ENCODE measurements around the gene C21orf58. TPM values are rescaled to one million over a fixed set of nuclear protein-coding genes. Genes with fewer than 3 reads are reported as not detected.

The C21orf58 gene
- total and polyA plus RNA-seq, 2 experiments from 2014 or later: 17.7 to 23.9 TPM

DNA sequence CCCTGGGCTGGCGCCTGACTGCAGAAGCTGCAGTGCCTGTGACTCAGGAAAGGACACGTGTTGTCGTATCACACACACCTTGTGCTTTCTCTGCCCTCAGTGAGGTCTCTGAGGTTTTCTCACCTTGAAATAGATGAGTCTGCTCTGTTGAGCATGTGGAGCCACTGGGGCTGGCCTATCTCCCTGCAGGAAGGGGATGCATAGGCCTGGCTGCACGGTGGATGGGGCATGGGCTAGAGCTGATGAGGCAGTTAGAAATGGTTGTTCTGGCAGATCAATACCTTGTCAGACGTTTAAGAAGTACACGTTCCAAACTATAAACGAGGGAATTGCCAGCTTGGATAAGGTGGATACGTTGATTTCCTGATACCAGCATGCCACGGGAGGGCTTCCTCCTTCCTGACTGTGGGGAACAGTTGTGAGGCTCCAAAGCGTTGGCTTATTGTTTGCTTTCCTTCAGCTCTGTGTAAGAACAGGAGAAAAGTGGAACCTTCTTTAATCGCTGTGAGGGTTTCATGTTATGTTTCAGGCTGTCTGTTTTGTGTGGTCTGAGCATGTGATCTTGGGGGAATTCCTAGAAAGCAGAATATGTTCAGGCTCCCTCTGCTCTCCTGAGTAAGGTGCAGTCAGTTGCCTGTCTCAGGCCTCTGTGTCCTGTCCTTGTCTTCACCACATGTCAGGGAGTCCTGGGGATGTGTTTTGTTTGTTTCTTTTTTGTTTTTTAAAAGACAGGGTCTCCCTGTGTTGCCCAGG, 45.0 kb upstream of the C21orf58 start:
- Histone ChIP-seq H3K27me3 (ENCODE audit: insufficient read depth) (no peaks in the 10 kb centered on the region), H2AFZ (no peak overlapping the region), H3K4me2 (no peak overlapping the region), H3K4me3 (no peak overlapping the region), H4K20me1 (replicated peaks; ENCODE audit: insufficient read depth) (peaks cover 2% of the 10 kb centered on the region; the same call in 1 of the 2 replicates), H3K4me1 (ENCODE audit: insufficient read depth) (no peaks in the 10 kb centered on the region), H3K79me2 (replicated peaks; ENCODE audit: insufficient read depth) (peaks cover 43% of the 10 kb centered on the region), H3K27ac (ENCODE audit: low read depth) (peak overlapping the region; percentile 72; the same call in 1 of the 2 replicates), H3F3A (replicated peaks; ENCODE audit: low read depth) (peaks cover 23% of the 10 kb centered on the region; the same call in 1 of the 2 replicates), H3K9me2 (ENCODE audit: insufficient read depth) (no peaks in the 10 kb centered on the region), H3K36me3 (ENCODE audit: insufficient read depth) (peaks cover under 1% of the 10 kb centered on the region; the same call in 1 of the 2 replicates)
- H3K4me1 Mint-ChIP-seq: no peaks in the 10 kb centered on the region
- ATAC-seq (no peak), DNase-seq (ENCODE audit: low spot score) (no peak)
- H3K9me3 Mint-ChIP-seq: peaks cover 6% of the 10 kb centered on the region; the same call in 2 of the 3 replicates
- peaks cover 16% of the 10 kb centered on the region for H3K27me3 Mint-ChIP-seq (ENCODE audit: insufficient read depth, low read depth, poor library complexity)
- H3K36me3 Mint-ChIP-seq (ENCODE audit: low read depth): peaks cover 63% of the 10 kb centered on the region
- H3K27ac Mint-ChIP-seq: peak overlapping the region; percentile 26; the same call in 1 of the 2 replicates
- no peak for TF ChIP-seq EZH2phosphoT487 (IDR thresholded peaks at IDR 0.05; ENCODE audit: unreplicated experiment)
- TF ChIP-seq, protein P1, sequence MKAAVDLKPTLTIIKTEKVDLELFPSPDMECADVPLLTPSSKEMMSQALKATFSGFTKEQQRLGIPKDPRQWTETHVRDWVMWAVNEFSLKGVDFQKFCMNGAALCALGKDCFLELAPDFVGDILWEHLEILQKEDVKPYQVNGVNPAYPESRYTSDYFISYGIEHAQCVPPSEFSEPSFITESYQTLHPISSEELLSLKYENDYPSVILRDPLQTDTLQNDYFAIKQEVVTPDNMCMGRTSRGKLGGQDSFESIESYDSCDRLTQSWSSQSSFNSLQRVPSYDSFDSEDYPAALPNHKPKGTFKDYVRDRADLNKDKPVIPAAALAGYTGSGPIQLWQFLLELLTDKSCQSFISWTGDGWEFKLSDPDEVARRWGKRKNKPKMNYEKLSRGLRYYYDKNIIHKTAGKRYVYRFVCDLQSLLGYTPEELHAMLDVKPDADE (IDR thresholded peaks at IDR 0.05): no peak
- TF ChIP-seq ZNF331 (CRISPR knock-in tag; IDR thresholded peaks at IDR 0.05; ENCODE audit: low read depth): no peak
- no peak for TF ChIP-seq CREB1 (CRISPR knock-in tag; IDR thresholded peaks at IDR 0.05; ENCODE audit: low read depth)
- TF ChIP-seq, protein P2, sequence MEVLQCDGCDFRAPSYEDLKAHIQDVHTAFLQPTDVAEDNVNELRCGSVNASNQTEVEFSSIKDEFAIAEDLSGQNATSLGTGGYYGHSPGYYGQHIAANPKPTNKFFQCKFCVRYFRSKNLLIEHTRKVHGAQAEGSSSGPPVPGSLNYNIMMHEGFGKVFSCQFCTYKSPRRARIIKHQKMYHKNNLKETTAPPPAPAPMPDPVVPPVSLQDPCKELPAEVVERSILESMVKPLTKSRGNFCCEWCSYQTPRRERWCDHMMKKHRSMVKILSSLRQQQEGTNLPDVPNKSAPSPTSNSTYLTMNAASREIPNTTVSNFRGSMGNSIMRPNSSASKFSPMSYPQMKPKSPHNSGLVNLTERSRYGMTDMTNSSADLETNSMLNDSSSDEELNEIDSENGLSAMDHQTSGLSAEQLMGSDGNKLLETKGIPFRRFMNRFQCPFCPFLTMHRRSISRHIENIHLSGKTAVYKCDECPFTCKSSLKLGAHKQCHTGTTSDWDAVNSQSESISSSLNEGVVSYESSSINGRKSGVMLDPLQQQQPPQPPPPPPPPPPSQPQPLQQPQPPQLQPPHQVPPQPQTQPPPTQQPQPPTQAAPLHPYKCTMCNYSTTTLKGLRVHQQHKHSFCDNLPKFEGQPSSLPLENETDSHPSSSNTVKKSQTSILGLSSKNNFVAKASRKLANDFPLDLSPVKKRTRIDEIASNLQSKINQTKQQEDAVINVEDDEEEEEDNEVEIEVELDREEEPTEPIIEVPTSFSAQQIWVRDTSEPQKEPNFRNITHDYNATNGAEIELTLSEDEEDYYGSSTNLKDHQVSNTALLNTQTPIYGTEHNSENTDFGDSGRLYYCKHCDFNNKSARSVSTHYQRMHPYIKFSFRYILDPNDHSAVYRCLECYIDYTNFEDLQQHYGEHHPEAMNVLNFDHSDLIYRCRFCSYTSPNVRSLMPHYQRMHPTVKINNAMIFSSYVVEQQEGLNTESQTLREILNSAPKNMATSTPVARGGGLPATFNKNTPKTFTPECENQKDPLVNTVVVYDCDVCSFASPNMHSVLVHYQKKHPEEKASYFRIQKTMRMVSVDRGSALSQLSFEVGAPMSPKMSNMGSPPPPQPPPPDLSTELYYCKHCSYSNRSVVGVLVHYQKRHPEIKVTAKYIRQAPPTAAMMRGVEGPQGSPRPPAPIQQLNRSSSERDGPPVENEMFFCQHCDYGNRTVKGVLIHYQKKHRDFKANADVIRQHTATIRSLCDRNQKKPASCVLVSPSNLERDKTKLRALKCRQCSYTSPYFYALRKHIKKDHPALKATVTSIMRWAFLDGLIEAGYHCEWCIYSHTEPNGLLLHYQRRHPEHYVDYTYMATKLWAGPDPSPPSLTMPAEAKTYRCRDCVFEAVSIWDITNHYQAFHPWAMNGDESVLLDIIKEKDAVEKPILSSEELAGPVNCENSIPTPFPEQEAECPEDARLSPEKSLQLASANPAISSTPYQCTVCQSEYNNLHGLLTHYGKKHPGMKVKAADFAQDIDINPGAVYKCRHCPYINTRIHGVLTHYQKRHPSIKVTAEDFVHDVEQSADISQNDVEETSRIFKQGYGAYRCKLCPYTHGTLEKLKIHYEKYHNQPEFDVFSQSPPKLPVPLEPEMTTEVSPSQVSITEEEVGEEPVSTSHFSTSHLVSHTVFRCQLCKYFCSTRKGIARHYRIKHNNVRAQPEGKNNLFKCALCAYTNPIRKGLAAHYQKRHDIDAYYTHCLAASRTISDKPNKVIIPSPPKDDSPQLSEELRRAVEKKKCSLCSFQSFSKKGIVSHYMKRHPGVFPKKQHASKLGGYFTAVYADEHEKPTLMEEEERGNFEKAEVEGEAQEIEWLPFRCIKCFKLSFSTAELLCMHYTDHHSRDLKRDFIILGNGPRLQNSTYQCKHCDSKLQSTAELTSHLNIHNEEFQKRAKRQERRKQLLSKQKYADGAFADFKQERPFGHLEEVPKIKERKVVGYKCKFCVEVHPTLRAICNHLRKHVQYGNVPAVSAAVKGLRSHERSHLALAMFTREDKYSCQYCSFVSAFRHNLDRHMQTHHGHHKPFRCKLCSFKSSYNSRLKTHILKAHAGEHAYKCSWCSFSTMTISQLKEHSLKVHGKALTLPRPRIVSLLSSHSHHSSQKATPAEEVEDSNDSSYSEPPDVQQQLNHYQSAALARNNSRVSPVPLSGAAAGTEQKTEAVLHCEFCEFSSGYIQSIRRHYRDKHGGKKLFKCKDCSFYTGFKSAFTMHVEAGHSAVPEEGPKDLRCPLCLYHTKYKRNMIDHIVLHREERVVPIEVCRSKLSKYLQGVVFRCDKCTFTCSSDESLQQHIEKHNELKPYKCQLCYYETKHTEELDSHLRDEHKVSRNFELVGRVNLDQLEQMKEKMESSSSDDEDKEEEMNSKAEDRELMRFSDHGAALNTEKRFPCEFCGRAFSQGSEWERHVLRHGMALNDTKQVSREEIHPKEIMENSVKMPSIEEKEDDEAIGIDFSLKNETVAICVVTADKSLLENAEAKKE (CRISPR knock-in tag; IDR thresholded peaks at IDR 0.05): no peak
- TF ChIP-seq, protein P3, sequence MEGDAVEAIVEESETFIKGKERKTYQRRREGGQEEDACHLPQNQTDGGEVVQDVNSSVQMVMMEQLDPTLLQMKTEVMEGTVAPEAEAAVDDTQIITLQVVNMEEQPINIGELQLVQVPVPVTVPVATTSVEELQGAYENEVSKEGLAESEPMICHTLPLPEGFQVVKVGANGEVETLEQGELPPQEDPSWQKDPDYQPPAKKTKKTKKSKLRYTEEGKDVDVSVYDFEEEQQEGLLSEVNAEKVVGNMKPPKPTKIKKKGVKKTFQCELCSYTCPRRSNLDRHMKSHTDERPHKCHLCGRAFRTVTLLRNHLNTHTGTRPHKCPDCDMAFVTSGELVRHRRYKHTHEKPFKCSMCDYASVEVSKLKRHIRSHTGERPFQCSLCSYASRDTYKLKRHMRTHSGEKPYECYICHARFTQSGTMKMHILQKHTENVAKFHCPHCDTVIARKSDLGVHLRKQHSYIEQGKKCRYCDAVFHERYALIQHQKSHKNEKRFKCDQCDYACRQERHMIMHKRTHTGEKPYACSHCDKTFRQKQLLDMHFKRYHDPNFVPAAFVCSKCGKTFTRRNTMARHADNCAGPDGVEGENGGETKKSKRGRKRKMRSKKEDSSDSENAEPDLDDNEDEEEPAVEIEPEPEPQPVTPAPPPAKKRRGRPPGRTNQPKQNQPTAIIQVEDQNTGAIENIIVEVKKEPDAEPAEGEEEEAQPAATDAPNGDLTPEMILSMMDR (conservative IDR thresholded peaks at IDR 0.05; ENCODE audit: low read depth in 2 of 2): no peak
- TF ChIP-seq JUNB (IDR thresholded peaks at IDR 0.05; ENCODE audit: unreplicated experiment): no peak
- no peak for TF ChIP-seq ZNF114 (CRISPR knock-in tag; IDR thresholded peaks at IDR 0.05)
- TF ChIP-seq EZH2 (IDR thresholded peaks at IDR 0.05; ENCODE audit: low read depth, unreplicated experiment): no peak
- TF ChIP-seq NANOG (IDR thresholded peaks at IDR 0.05; ENCODE audit: borderline replicate concordance): no peak
- no peak for TF ChIP-seq POLR2AphosphoS5 (IDR thresholded peaks at IDR 0.05; ENCODE audit: low read depth)
- TF ChIP-seq STAT1 (IDR thresholded peaks at IDR 0.05; ENCODE audit: unreplicated experiment): no peak
- no peak overlapping the region for H3K4me3 Mint-ChIP-seq

Measured in GM23338 (cell line).